ENCODE data around the gene FAM13B. TPM values are rescaled to one million over a fixed set of nuclear protein-coding genes. Genes with fewer than 3 reads are reported as not detected.

The FAM13B gene
- total and polyA plus RNA-seq, 9 of the 15 experiments (the other 6 are each of a cell fraction or from before 2014, with no cell fraction given): 2.3 to 21.6 (median 14.1) TPM

GRCh38 chr5:137995077-137995748 is 37.7 kb downstream of the FAM13B start (continued):
- TF ChIP-seq ETV6 (IDR thresholded peaks at IDR 0.05; ENCODE audit: borderline replicate concordance in 1 of 2, low read depth in 2 of 2, low read length in 1 of 2) (no peak), ETV6 (CRISPR knock-in tag; IDR thresholded peaks at IDR 0.05; ENCODE audit: borderline replicate concordance) (no peak), GABPB1 (CRISPR knock-in tag; IDR thresholded peaks at IDR 0.05) (no peak), KLF13 (tag; IDR thresholded peaks at IDR 0.05; ENCODE audit: borderline replicate concordance, low read depth) (no peak), ZZZ3 (IDR thresholded peaks at IDR 0.05) (no peak), ZNF398 (CRISPR knock-in tag; IDR thresholded peaks at IDR 0.05) (no peak)

GRCh38 chr5:137994556-137994955 is 38.3 kb downstream of the FAM13B start:
- no peak overlapping the region; the same call in 1 of the 2 replicates for H3K4me3 ChIP-seq
- no peaks in the 10 kb centered on the region for H3K9me3 ChIP-seq (replicated peaks; ENCODE audit: control insufficient read depth, insufficient read depth, low read depth, low read length)
- no peak for ATAC-seq
- peak overlapping the region; percentile 92 for H3K27ac ChIP-seq (ENCODE audit: extremely low read depth, low read depth, low read length)
- in situ Hi-C loops (cut with MboI) (no loop called here), intact Hi-C loops (cut with micrococcal nuclease) (no loop called here)
- ChIA-PET POLR2A (interaction anchor here (0.6 to 1.6 kb wide), 6 partner anchors 10 to 69 kb away, joined by 3 to 4 read pairs (median 4); no protein-coding TSS in a partner anchor), CTCF (ENCODE audit: low intra/inter-chr PET ratio) (no interaction called here)
- peaks cover 25% of the 10 kb centered on the region; the same call in 2 of the 3 replicates for H3K36me3 ChIP-seq (ENCODE audit: control insufficient read depth, insufficient read depth, low read length)
- FAIRE-seq: no peak
- H3K4me1 ChIP-seq (replicated peaks in 1 of 2; ENCODE audit: control insufficient read depth in 2 of 2, insufficient read depth in 2 of 2, low read length in 2 of 2): peaks cover 4 to 30% of the 10 kb centered on the region in 2 experiments; a peak in 3 of 5 replicates
- no peaks in the 10 kb centered on the region for H3K9me1 ChIP-seq (ENCODE audit: control insufficient read depth, insufficient read depth, low read length)
- 22% methylated on average over 2 of the region's 2 CpGs for WGBS (ENCODE audit: insufficient coverage, low coverage, missing lambda C conversion rate)
- DNase-seq (ENCODE audit: extremely low read depth in 1 of 4, low spot score in 3 of 4): no peak
- H3K9ac ChIP-seq (ENCODE audit: insufficient read depth in 1 of 2, low read depth in 2 of 2, low read length in 2 of 2): peak overlapping the region in 1 of 2 experiments; percentile 69; a peak in 2 of 4 replicates
- no peaks in the 10 kb centered on the region for H4K20me1 ChIP-seq (replicated peaks; ENCODE audit: control insufficient read depth, insufficient read depth, low read length)
- peak overlapping the region; percentile 64 for H3K4me2 ChIP-seq (ENCODE audit: insufficient read depth, low read length)
- H3K79me2 ChIP-seq (ENCODE audit: control insufficient read depth, insufficient read depth, low read length): peaks cover 84% of the 10 kb centered on the region
- H3K27me3 ChIP-seq (ENCODE audit: control insufficient read depth in 2 of 2, insufficient read depth in 2 of 2, low read length in 2 of 2): no peaks in the 10 kb centered on the region
- no peak overlapping the region; the same call in 1 of the 2 replicates for H2AFZ ChIP-seq (ENCODE audit: low read depth, low read length)
- BruUV-seq (replicated peaks): no TSS peak
- no peak for TF ChIP-seq ZNF124 (CRISPR knock-in tag; IDR thresholded peaks at IDR 0.05)
- TF ChIP-seq PHF21A (IDR thresholded peaks at IDR 0.05; ENCODE audit: borderline replicate concordance, low read depth): no peak
- TF ChIP-seq USF2 (CRISPR knock-in tag; IDR thresholded peaks at IDR 0.05): no peak
- no peak for TF ChIP-seq ZFP36 (IDR thresholded peaks at IDR 0.05; ENCODE audit: low read depth, low read length, partially characterized antibody)
